ENCODE data around the gene IQGAP3.

IQGAP3 gene

DNA sequence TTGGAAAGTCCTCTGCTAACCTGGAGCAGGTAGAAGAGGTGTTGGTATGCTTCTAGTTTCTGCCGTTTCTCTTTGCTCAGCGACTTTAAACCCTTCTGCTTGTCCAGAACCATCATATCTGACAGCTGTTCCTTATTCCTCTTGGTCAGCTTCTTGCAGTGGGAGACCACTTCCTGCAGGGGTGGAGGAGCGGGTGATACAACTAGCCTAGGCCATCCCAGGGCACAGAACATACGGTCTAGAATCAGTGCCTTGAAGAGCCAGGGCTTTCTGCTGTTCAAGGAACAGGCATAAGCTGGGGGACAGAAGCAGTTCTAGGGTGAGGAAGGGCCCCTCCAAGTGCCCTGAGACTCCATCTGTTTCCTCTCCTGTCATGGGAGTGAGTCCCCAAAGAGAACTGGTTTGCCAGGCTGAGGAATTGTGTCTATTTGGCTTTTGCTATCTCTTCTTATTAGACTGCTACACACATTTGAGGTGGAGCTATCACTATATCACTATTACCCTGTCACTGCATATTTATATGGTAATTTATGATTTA lies 32.5 kb downstream of the IQGAP3 start:
- DNase-seq (ENCODE audit: low read depth) = no peak

DNA sequence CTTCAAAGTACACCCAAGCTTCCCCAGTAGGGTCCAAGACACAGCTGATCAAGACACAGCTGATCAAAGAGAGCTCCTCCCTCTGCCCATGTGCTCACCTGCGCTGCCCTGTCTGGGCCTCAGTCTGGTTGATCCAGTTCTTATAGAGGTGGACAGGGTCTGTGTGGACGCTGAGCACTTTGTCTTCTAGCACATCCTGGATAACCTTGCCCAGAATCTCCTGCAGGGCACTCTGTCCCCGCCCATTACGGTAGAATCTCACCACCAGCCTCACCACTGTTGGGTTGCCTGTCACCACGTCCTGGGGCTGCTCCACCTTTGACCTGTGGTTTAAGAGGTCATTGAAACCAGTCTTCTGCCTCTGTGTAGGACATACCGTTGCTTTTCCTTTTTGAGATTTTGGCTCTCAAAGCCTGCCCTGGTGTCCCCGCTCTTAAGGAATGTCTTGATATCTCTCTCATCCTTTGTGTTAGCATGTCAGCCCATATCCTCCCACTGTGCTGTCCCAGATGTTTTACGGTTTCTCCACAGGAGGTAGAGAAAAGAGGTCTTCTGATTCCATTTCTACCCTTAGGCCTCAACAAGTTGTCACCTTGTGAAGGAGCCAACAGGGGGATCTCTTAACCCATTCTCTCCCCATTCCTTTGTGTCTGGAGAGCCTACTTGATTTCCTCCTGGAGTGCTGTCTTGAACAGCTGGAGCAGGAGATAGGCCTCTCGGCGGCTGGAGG lies 33.5 kb downstream of the IQGAP3 start:
- no peak for DNase-seq (ENCODE audit: low read depth)

DNA sequence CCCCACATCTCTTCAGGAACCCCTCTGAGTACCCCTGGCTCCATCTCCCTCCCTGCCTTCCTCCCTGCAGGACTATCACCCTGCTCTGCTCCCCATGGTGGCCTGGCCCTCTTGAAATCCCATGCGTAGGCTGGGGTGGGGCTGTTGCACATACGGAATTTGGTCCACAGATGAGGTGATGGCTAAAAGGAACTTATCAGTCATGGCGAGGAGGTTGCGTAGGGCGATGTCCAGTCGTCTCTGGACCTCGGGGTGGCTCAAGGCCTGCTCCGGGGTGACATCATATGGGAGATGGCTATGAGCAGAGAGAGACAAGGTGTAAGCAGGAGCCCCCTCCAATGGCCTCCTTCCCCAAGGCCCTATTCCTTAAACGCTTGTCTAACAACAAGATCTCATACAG lies 35.3 kb downstream of the IQGAP3 start:
- no peak for DNase-seq (ENCODE audit: low read depth)

DNA sequence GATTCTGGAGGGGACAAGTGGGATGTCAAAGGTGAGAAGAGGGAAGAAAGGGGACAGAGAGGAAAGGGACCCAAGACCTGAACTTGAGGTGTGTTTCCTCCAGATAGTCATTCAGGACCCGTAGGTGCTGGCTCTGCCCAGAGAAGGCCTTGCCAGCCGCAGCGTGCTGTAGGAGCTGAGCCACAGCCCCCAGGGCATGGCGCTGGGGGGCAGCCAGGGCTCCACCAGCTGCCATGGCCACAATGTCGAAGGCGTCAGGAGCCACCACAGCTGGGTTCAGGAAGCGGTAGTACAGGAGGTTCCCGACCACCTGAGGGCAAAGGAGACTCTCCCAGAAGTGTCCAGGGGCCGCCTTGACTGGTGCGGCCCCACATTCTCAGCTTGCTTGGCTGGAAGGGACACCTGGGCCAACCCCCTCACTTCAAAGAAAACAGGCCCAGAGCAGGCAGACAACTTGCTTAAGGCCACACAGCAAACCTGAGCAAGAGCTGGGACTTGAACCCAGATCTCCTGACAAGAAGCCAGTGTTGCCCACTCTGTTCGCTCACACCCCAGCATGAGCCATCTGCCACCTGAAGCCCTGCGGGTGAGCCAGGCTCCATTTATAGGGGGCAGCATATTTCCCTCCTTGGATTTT lies 37.8 kb downstream of the IQGAP3 start:
- DNase-seq (ENCODE audit: low read depth) = no peak

DNA sequence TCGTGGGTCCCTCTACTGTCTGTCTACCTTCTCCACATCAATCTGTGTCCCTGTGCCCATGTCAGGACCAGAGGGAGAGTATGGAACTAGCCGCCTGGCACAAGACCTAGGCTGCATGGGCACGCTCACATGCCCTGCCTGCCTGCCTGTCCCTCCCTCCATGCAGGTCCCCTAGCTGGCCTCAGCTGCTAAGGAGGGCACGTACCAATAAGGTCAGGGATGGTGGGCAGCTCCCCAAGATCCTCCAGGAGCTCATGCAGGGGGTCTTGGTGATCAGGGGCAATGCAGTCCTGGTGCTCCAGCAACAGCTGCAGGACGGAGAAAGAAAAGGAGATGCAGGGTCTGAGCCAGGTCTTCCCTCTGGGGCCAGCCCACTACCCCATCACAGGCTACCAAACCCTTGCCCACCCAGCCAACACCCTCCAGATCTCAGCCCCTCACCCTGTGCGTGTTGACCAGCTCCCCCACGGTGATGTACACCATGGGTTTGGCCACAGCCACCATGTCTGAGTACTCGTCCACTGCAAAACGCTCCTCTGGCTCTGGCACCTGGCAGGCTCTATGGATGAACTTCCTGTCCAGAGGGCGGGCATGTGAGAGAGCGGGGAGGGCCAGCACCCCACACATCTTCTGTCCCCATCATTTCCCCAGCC lies 38.7 kb downstream of the IQGAP3 start:
- no peak for DNase-seq (ENCODE audit: low read depth)

DNA sequence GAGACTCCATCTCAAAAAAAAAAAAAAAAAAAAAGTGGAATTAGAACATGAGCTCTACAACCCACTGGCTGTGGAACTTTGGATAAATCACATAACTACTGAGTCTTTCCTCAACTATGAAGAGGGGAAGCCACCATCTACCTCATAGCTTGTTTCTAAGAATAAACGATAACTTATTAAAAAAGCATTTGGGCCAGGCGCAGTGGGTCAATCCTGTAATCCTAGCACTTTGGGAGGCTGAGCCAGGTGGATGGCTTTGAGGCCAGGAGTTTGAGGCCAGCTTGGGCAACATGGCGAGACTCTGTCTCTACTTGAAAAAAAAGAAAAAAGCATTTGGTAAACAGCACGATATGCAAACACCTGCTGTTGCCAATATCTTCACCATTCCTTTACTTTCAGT lies 40.0 kb downstream of the IQGAP3 start:
- DNase-seq (ENCODE audit: low read depth) = no peak

DNA sequence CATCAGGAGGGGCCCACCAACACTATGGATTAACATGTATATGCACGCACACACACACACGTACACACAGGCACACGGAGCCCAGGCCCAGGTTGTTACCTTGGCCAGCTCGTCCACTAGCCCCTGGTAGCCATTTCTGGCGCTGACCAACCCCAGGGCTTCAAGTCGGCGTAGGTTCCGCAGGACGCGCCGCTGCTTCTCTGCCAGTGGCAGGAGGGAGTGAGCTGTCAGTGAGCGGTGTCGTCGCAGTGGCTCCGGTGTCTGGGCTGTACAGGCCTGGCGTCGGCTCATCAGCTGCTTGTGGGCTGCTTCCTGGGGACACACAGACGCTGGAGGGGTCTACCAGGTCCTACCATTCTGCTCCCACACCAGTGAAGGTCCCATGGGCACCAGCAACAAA lies 42.4 kb downstream of the IQGAP3 start:
- DNase-seq (ENCODE audit: low read depth) = no peak

DNA sequence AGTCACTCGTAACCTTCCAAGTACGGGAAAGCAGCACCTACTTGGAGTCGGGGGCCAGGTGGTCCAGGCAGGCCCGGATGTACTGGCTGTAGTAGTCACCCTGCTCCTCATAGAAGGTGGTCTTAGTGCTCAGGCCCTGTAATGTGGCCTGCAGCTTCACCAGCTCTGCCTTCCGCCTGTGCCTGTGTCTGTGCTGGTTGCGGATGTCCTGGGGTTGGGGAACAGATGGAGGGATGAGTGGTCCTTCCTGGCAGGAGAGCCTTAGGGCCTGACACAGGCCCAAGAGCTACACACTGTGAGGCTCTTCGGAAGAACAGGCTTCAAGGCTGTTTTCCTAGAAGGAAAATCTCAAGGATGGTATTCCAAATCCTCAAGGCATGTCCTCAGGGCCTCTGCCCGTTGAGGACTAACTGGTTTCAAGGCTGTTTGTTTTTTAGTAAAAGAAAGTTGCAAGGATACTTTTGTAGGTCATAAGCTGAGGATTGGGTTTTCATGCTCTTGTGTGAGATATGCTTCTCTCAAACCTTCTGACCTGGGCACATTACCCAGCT lies 43.4 kb downstream of the IQGAP3 start:
- no peak for DNase-seq (ENCODE audit: low read depth)

DNA sequence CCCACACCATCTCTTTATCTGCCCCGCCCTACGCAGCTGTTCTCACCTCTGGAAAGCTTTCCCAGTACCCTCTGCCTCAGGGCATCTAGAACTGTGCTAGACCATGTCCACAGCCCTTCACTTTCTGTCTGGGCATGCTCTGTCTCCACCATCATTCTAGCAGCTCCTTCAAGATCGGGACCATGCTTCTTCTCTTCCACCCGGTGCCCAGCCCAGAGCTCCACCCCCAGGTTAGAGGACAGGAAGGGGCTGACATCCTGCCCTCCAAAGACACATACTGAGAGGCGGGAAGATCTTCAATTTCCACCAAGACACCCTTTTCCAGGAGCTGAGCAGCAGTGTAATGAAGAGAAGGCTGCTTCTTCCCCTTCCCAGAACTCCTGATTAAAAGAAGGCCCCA lies 44.1 kb downstream of the IQGAP3 start:
- DNase-seq (ENCODE audit: low read depth) = no peak

DNA sequence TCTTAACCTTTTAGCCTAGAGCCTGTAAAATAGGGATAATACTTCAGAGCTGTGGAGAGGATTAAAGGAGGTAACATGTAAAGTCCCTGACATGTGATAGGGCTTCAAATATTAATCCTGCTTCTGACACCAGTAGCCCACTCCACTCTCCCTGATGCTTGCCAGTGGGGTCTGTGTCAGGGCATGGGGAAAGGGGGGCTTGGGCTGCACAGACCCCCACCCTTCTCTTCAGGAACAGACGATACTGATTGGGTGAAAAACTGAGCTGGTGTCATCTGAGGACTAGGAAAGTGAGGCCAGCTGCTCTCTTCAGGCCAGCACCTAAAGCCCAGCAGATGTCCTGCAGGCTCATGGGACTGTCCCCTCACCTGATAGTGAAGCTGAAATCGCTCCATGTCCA lies 44.8 kb downstream of the IQGAP3 start:
- DNase-seq (ENCODE audit: low read depth) = no peak

DNA sequence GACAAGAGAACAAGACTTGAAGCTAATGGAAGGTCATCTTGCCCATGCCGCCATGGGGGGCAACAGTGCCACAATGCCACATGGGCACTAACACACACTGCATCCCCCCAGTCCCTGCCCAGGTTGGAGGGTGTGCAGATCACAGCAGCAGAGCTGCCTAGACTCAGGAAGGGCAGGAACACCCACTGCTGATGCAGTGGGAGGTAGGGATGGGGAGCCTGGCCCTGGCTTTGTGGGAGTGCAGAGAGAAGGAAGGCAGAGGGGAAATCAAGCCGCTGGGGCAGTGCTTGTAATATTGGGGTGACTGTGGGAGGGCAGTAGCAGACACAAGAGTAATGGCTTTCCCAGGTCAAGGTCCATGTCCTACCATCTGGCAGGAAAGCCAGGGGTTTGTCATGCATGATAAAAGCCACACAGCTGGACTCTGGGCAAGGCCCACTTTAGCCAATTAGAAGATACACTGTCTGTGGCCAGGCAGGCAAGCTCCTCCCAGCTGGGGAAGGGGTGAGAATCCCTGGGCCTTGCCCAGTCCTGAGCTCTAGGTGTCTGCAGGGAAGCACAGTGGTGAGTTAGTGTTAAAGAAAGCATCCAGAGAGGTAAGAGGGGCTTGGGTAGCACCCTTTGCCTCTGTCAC lies 46.4 kb downstream of the IQGAP3 start:
- DNase-seq (ENCODE audit: low read depth) = no peak

DNA sequence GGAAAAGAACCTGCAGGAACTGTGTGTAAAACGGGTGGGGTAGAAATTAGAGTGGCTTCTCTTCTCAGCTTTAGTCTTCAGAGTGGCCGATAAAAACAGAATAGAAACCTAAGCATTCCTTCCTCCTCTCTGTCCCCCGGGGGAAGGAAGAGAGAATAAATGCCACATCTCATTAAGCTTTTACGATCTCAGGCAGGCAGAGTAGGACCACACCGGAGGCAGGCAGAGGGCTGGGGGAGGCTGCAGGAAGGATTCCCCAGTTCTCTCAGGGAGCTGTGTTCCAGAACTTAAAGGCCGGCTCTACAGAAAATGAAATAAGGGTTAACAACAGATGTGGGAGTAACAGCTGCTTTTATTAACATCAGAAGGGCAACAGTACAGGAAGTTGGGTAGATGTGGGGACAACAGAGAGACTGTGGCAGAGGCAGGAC lies 47.3 kb downstream of the IQGAP3 start:
- no peak for DNase-seq (ENCODE audit: low read depth)

DNA sequence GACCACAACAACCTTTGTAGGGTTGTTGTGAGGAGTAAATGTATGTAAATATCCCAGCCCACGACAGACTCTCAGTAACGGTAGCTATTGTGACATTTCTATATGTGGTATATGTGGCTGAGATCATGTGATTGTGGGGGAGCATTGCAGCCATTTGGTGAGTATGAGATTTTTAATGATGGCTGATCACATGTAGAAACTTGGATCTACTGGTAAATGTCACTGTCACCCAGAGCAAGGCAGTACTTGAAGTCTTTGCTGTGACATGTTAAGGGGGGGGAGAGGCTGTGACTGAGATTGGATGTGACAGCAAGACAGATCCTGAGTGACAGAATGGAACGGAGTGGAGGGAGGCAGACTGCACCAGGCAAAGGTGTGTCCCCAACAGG lies 47.9 kb downstream of the IQGAP3 start:
- DNase-seq (ENCODE audit: low read depth) = no peak

DNA sequence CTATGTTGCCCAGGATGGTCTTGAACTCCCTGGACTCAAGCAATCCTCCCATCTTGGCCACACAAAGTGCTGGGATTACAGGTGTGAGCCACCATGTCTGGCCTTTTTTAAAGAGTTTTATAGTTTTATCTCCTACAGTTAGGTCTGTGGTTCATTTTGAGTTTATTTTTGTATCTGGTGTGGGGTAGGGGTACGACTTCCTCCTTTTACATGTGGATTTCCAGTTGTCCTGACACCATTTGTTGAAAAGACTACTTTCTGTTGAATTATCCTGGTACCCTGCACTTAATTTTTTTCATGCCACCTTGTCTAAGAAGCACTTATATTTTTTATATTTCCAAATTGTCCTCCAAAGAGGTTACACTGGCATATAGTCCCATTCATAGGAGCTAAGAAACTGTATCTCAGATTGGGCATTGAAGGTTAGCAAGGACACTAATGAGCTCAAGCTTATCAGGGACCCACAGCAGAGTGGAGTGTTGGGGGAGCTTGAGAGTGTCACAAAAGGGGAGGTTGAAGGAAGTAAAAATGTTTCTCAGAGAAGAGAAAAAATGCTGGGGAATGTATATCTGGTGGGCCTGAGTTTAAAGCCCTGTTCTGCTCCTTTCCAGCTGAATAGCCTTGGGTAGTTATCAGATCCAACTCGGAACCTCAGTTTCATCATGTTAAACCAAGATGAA lies 48.4 kb downstream of the IQGAP3 start:
- DNase-seq (ENCODE audit: low read depth) = no peak

DNA sequence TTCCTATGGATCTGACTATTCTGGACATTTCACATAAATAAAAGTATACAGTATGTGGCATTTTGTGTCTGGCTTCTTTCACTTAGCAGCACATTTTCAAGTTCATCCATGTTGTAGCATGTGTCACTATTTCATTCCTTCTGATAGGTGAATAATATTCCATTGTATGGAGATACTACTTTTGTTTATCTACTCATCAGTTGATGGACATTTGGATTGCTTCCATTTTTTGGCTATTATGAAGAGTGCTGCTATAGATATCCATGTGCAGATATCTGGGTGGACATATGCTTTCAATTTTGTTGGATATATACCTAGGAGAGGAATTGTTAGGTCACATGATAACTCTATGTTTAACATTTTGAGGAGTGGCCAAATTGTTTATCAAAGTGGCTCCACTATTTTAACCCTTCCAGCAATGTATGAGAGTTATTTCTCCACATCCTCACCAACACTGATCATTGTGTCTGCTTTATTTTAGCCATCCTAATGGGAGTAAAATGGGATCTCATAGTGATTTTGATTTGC lies 49.9 kb downstream of the IQGAP3 start:
- no peak for DNase-seq (ENCODE audit: low read depth)

DNA sequence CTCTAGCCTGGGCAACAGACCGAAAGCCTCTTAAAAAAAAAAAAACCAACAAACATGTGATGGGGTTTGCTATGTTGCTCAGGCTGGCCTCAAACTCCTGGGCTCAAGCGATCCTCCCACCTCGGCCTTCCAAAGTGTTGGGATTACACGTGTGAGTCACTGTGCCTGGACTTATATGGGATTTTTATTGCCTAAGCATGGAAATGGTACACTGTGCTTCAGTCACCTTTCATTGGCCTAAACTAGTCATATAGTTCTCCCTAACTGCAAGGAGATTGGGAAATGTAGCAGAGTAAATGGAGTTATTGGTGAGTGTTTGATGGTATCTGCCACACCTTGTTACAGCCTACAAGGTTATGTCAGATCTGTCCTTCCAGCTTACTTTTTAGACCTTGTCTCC lies 54.6 kb downstream of the IQGAP3 start:
- no peak for DNase-seq (ENCODE audit: low read depth)

DNA sequence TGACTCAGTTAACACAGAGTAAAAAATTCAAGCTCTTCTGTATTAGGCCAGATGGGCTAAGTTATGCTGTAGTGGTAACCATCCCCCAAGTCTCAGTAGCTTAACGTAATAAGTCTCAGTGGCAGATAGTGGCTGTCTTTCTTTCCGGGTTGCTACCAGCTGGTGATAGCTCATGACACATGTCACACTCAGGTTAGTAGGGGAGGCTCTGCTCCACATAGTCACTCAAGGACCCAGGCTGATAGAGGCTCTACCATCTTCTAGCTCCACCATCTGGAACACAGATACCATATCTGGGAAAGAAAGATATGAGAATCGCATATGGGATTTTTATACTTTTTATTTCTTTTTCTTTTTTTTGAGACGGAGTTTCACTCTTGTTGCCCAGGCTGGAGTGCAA lies 55.5 kb downstream of the IQGAP3 start:
- DNase-seq (ENCODE audit: low read depth) = no peak

DNA sequence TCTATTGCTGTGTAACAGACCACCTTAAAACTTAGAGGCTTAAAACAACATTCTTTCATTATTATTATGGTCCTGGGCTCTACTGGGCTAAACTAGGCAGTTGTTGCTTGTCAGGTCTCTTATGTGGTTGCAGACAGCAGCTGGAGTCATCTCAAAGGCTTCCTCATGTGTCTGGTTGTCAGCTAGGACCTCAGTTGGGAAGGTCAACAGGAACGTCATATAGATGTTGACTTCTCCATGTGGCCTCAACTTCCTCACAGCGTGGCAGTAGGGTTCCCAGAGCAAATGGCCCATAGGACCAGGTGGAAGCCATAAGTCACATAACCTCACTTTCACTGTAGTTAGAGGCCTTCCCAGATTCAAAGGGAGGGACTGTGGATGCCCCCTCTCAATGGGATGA lies 56.4 kb downstream of the IQGAP3 start:
- no peak for DNase-seq (ENCODE audit: low read depth)

DNA sequence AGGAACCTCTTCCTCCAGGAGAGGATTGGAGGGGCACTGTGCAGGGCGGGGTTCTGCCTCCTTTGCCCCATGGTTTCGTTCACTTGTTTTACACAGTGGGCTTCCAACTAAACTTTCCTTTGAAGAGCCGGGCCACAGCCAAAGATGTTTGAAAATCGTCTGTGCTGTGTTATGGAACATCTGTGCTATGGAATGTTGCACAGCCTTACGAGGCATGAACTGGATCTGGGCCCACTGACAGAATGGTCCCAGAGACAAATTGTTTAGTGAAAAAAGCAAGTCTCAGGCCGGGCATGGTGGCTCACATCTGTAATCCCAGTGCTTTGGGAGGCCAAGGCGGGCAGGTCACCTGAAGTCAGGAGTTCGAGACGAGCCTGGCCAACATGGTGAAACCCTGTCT lies 59.2 kb downstream of the IQGAP3 start:
- DNase-seq (ENCODE audit: low read depth) = no peak

DNA sequence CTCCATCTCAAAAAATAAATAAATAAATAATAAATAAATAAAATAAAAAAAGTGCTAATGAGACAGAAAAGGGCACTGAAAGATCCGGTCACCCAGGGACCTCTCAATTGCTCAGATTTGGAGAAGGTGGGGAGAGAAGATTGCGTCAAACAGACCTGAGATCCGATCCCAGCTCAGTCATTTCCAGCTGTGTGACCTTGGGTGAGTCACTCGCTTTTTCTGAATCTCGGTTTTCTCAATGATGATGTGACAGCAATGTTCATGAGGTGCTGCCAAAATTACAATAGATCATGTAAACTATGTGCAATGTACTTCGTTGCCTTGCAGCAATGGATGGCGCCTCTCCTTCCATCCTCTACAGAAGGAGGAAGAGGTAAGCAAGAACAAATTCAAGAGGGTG lies 60.7 kb downstream of the IQGAP3 start:
- DNase-seq (ENCODE audit: low read depth) = no peak

DNA sequence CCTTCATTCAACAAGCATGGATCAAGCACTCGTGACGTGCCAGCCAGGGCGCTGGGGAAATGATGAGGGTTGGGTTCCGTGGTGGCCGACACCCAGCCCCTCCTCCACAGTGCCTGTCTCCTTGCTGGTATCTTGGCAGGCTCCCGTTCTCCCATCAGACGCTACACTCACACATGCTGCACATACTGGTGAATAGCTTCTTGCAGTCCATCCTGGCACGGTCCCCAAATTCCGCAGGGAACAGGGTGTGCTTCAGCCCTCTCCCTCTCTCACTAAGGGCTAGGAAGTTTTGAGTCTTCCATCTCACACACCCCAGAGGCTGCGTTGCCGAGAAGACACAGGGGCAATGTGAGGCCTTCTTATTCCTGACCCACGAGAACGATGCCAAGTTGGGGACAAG lies 61.7 kb downstream of the IQGAP3 start:
- DNase-seq (ENCODE audit: low read depth) = no peak

Data from stimulated activated CD8-positive, alpha-beta memory T cell treated with anti-CD3 and anti-CD28 coated beads, Interleukin-12 subunit alpha, Interleukin-12 subunit beta, amount 100 ng/mL, for 1 hour (primary cell).